ENCODE results near the gene ELK4. TPM values are rescaled to one million over a fixed set of nuclear protein-coding genes. Genes with fewer than 3 reads are reported as not detected.

ELK4 gene, protein sequence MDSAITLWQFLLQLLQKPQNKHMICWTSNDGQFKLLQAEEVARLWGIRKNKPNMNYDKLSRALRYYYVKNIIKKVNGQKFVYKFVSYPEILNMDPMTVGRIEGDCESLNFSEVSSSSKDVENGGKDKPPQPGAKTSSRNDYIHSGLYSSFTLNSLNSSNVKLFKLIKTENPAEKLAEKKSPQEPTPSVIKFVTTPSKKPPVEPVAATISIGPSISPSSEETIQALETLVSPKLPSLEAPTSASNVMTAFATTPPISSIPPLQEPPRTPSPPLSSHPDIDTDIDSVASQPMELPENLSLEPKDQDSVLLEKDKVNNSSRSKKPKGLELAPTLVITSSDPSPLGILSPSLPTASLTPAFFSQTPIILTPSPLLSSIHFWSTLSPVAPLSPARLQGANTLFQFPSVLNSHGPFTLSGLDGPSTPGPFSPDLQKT
- 18.2 TPM for polyA plus RNA-seq
- long read RNA-seq, donor 1, partial matches to known transcripts: 0 of 2 reads
- long read RNA-seq, donor 1, other reads (novel, unspliced or antisense): 0 of 2 reads
- long read RNA-seq, donor 2, full-length matches to known transcripts: 8 of 13 reads
- long read RNA-seq, donor 2, partial matches to known transcripts: 5 of 13 reads
- long read RNA-seq, donor 2, other reads (novel, unspliced or antisense): 0 of 13 reads
- long read RNA-seq, donor 3: 0 reads
- long read RNA-seq, donor 4: 0 reads
- long read RNA-seq, donor 5, full-length matches to known transcripts: 3 of 3 reads
- long read RNA-seq, donor 5, partial matches to known transcripts: 0 of 3 reads
- long read RNA-seq, donor 5, other reads (novel, unspliced or antisense): 0 of 3 reads
- long read RNA-seq, donor 6, full-length matches to known transcripts: 6 of 6 reads
- long read RNA-seq, donor 6, partial matches to known transcripts: 0 of 6 reads
- long read RNA-seq, donor 6, other reads (novel, unspliced or antisense): 0 of 6 reads
- long read RNA-seq, donor 7, full-length matches to known transcripts: 4 of 17 reads
- long read RNA-seq, donor 7, partial matches to known transcripts: 13 of 17 reads
- long read RNA-seq, donor 7, other reads (novel, unspliced or antisense): 0 of 17 reads
- long read RNA-seq, donor 8, full-length matches to known transcripts: 8 of 17 reads
- long read RNA-seq, donor 8, partial matches to known transcripts: 9 of 17 reads
- long read RNA-seq, donor 8, other reads (novel, unspliced or antisense): 0 of 17 reads
- long read RNA-seq, donor 9, partial matches to known transcripts: 0 of 2 reads
- long read RNA-seq, donor 9, other reads (novel, unspliced or antisense): 0 of 2 reads
- long read RNA-seq, donor 10, full-length matches to known transcripts: 5 of 11 reads
- long read RNA-seq, donor 10, partial matches to known transcripts: 6 of 11 reads
- long read RNA-seq, donor 10, other reads (novel, unspliced or antisense): 0 of 11 reads
- long read RNA-seq, donor 11, full-length matches to known transcripts: 5 of 5 reads
- long read RNA-seq, donor 11, partial matches to known transcripts: 0 of 5 reads
- long read RNA-seq, donor 11, other reads (novel, unspliced or antisense): 0 of 5 reads

DNA sequence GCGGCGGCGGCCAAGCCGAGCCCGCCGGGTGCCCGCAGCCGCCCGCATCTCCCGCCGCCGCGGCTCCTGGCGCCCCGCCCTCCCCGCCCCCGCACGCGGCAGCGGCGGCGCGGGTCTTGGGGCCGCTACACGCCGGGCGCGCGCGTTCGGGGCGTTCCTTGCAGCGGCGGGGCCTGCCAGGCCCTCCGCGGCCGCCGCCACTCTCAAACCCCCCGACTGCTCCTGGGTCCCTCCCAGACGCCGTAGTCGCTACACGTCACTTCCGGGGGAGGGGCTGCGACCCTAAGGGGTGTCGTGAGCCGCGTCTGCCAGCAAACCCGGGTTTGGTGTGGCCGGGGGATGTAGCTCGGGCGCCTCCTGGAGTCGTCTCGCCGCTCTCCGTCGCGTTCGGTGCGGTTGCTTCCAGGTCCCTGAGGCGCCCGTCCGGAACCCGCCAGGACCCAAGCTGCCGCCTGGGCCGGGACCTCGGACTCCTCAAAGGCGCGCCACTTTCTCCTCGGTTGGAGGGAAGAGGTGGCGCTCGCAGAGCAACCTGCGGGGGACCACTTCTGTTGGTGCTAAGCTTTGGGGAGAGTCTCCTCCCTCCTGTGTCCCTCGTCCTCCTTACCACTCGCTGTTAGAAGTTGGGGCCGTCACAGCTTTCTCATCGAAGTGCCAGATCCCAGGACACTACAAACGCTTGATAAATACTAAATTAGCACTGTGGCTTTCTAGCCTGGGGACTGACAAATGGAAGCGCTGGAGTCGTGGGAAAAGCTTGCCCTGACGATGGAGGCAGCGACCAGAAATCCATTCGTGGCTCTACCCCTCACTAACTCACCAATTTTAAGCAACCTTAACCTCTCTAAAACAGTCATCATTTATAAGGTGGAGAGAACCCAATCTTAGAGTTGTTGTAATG lies at the start of gene ELK4:
Gene ELK4 (minus strand): TSS at position 244 of the 901 bp plus-strand sequence. CDS start 8,129 bp downstream, outside the sequence.
- Histone ChIP-seq H3K4me3 (ENCODE audit: low read length) (peak within 1 kb of the TSS; percentile 72), H3K27me3 (ENCODE audit: control insufficient read depth, insufficient read depth, low read length) (no peaks in the 10 kb centered on the region), H3K4me1 (ENCODE audit: control insufficient read depth, insufficient read depth, low read length) (peaks cover 8% of the 10 kb centered on the region), H3K36me3 (ENCODE audit: control insufficient read depth, insufficient read depth, low read length) (no peaks in the 10 kb centered on the region), H3K9me3 (ENCODE audit: control insufficient read depth, low read depth, low read length) (no peaks in the 10 kb centered on the region), H3K27ac (ENCODE audit: low read length) (peak within 1 kb of the TSS; percentile 90)
- peak; percentile 99 for DNase-seq
- WGBS (ENCODE audit: insufficient coverage, low lambda C conversion rate): no CpG with 5 or more reads among the region's 83 CpGs

DNA sequence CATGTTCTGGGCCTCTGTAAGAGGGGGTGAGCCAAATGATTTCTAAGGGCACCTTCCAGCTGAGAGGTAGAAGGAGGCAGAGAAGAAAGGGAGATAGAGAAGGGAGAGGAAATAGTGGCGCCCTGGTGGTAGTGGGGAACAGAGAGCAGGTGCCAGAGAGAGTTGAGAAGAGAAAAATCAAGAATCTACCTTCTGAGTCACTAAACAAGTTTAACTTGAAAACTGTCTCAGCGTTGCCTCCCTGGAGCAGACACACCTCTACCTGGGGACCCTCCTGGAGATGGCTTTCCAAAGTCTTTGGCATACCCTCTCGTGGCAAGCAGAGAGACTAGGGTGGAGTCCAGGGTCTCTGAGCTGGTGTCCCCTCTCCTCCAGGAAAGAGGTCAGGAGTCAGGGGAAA lies 49.6 kb upstream of the ELK4 start:
- peaks cover 34% of the 10 kb centered on the region for H3K4me1 ChIP-seq (ENCODE audit: control insufficient read depth, insufficient read depth, low read length)
- no peaks in the 10 kb centered on the region for H3K36me3 ChIP-seq (ENCODE audit: control insufficient read depth, insufficient read depth, low read length)
- no peaks in the 10 kb centered on the region for H3K27me3 ChIP-seq (ENCODE audit: control insufficient read depth, insufficient read depth, low read length)
- WGBS (ENCODE audit: insufficient coverage, low lambda C conversion rate): no CpG with 5 or more reads among the region's 3 CpGs
- H3K4me3 ChIP-seq (ENCODE audit: low read length): no peak overlapping the region
- H3K27ac ChIP-seq (ENCODE audit: low read length): no peak overlapping the region
- no peak for DNase-seq
- no peaks in the 10 kb centered on the region for H3K9me3 ChIP-seq (ENCODE audit: control insufficient read depth, low read depth, low read length)

DNA sequence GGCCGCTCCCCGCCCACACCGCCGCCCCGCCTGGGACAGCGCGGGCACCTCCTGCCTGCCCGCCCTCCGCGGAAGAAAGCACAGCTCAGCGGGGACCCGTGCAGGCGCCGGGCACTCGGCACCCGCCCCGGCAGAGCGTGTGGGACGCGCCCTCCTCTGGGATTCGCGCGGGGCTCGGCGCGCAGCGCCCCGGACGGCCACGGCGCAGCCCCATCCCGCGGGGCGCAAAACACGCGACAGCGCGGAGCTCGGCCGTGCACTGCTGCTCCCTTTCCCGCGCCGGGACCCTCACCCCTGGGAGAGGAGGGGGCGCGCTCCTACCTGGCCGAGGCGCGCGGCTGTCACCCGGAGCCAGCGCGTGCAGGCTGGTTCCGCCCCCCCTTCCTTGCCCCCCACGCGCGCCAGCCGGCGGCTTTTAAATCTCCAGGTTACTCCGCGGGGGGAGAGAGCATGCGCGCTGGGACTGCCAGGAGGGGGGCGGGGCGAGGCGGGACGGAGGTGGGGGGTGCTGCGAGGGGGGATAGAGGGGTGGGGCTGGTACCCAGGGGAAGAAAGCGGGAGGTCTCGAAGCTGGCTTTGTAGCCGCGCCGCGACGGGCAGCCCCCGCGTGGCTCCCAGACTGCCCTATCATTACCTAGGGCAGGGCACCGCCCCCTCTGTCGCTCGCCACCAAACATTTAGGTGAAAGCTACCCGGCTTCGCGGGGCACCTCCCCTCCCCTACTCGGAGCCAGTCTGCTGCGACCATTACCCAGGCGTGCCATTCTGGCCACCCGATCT lies 48.5 kb upstream of the ELK4 start, which contains the start of gene SLC45A3:
Gene SLC45A3 (minus strand): TSS at position 437 of the 779 bp plus-strand sequence. CDS start 15,853 bp downstream, outside the sequence.
- Histone ChIP-seq H3K36me3 (ENCODE audit: control insufficient read depth, insufficient read depth, low read length) (no peaks in the 10 kb centered on the region), H3K9me3 (ENCODE audit: control insufficient read depth, low read depth, low read length) (no peaks in the 10 kb centered on the region), H3K4me1 (ENCODE audit: control insufficient read depth, insufficient read depth, low read length) (peaks cover 44% of the 10 kb centered on the region), H3K4me3 (ENCODE audit: low read length) (peak within 1 kb of the TSS; percentile 56), H3K27ac (ENCODE audit: low read length) (peak within 1 kb of the TSS; percentile 90), H3K27me3 (ENCODE audit: control insufficient read depth, insufficient read depth, low read length) (no peaks in the 10 kb centered on the region)
- DNase-seq: peak in 1 of 2 donors; percentile 62
- 0% methylated on average over 1 of the region's 86 CpGs for WGBS (ENCODE audit: insufficient coverage, low lambda C conversion rate)

DNA sequence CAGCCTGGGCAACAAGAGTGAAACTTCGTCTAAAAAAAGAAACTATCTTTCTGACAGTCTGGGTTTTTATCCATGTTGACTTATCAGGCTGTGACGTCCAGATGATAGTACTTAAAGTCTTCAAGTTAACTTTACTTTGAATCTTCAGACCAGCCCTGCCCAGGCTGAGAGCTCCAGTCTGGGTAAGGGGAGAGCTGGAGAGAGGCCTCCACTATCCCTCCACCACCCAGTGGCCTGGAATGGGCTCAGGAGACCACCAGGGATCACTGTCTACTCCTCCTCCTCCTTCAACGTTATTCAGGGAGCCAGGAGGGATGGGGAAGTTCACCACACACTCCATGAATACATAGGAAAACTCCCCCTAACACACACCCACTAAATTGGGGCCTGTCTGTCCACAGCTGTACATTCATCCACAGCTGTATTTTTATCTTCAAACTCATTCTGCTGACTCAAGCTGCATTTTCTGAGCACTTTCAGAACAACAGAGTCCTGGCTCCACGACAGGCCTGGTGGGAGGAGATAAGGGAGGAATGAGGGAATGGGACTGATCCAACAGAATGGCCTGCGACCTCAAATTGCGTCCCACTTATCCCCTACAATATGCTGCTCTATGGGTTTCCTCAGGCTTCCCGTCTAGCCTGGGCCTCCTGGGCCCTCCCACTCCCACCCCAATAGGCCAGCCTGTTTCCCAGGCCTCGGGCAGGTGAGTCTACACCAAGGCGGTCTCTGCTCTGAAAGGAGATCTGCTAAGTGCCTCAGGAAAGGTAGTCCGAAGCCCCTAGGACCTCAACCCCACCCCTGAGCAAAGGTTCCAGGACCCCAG lies 46.7 kb upstream of the ELK4 start:
- DNase-seq: peak in 1 of 2 donors; percentile 76
- H3K27ac ChIP-seq (ENCODE audit: low read length): peak overlapping the region; percentile 90
- H3K27me3 ChIP-seq (ENCODE audit: control insufficient read depth, insufficient read depth, low read length): no peaks in the 10 kb centered on the region
- WGBS (ENCODE audit: insufficient coverage, low lambda C conversion rate): no CpG with 5 or more reads among the region's 10 CpGs
- no peaks in the 10 kb centered on the region for H3K9me3 ChIP-seq (ENCODE audit: control insufficient read depth, low read depth, low read length)
- peaks cover 4% of the 10 kb centered on the region for H3K36me3 ChIP-seq (ENCODE audit: control insufficient read depth, insufficient read depth, low read length)
- H3K4me3 ChIP-seq (ENCODE audit: low read length): peak overlapping the region; percentile 56
- H3K4me1 ChIP-seq (ENCODE audit: control insufficient read depth, insufficient read depth, low read length): peaks cover 59% of the 10 kb centered on the region

DNA sequence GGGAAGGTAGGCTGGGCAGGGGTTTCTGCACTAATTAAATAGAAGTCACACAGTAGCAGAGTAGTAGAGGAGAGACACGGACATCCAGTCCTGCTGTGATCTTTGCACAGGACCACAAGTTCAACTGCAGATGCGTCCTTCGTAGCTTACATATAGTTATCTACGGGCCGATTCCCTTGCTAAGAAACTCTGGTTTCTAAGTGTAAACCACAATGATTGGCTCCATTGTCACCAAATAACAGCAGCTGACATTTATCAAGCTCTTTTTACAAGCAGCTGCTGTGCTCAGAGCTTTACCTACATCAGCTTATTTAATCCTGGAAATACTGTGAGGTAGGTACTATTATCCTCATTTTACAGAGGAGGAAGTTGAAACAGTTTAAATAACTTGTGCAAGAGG lies 45.4 kb upstream of the ELK4 start:
- peak overlapping the region; percentile 90 for H3K27ac ChIP-seq (ENCODE audit: low read length)
- H3K9me3 ChIP-seq (ENCODE audit: control insufficient read depth, low read depth, low read length): no peaks in the 10 kb centered on the region
- peaks cover 72% of the 10 kb centered on the region for H3K4me1 ChIP-seq (ENCODE audit: control insufficient read depth, insufficient read depth, low read length)
- no peak overlapping the region for H3K4me3 ChIP-seq (ENCODE audit: low read length)
- no peaks in the 10 kb centered on the region for H3K27me3 ChIP-seq (ENCODE audit: control insufficient read depth, insufficient read depth, low read length)
- H3K36me3 ChIP-seq (ENCODE audit: control insufficient read depth, insufficient read depth, low read length): peaks cover 4% of the 10 kb centered on the region
- no CpG with 5 or more reads among the region's 5 CpGs for WGBS (ENCODE audit: insufficient coverage, low lambda C conversion rate)
- peak in 1 of 2 donors; percentile 75 for DNase-seq

DNA sequence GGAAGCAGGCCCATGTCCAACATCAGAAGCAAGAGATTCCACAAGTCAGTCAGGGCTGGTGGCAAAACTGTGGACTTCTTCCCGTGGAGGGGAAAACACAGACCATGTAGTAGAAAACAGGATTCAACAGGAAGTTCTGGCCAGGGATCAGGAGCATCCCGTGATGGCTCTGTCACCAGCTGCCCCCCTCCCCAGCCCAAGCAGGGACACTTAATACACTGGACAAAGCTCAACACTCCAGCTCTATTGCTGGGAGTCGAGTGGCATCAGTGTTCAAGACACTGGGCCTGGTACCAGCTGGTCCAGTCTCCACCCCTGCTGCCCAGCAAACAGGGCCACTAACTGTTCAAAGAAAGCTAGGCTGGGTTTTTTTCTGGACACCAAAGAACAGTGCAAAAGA lies 44.8 kb upstream of the ELK4 start:
- peak in 1 of 2 donors; percentile 76 for DNase-seq
- Histone ChIP-seq H3K36me3 (ENCODE audit: control insufficient read depth, insufficient read depth, low read length) (peaks cover 4% of the 10 kb centered on the region), H3K4me1 (ENCODE audit: control insufficient read depth, insufficient read depth, low read length) (peaks cover 76% of the 10 kb centered on the region), H3K27me3 (ENCODE audit: control insufficient read depth, insufficient read depth, low read length) (no peaks in the 10 kb centered on the region), H3K9me3 (ENCODE audit: control insufficient read depth, low read depth, low read length) (no peaks in the 10 kb centered on the region), H3K4me3 (ENCODE audit: low read length) (no peak overlapping the region), H3K27ac (ENCODE audit: low read length) (peak overlapping the region; percentile 90)
- WGBS (ENCODE audit: insufficient coverage, low lambda C conversion rate): no CpG with 5 or more reads among the region's 3 CpGs

DNA sequence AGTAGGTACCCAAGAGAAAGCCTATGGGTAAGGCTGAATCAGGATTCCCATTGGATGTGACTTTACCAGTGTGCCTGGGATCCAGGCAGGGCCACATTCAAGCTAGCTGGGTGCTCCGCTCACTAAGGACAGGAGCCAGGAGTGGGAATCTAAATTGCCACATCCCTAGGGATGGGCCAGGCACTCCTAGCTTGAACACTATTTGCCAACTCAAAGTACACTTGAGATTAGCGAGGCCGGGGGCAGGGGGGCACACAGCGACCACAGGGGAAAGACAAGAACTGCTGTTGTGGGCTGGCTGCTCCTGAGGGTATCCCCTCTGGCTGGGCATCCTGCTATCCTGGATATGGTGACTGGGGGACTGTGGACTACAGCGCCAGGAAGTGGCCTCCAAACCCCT lies 44.2 kb upstream of the ELK4 start:
- no peaks in the 10 kb centered on the region for H3K9me3 ChIP-seq (ENCODE audit: control insufficient read depth, low read depth, low read length)
- H3K27ac ChIP-seq (ENCODE audit: low read length): peak overlapping the region; percentile 90
- peak; percentile 80 to 91 for DNase-seq
- peaks cover 4% of the 10 kb centered on the region for H3K36me3 ChIP-seq (ENCODE audit: control insufficient read depth, insufficient read depth, low read length)
- WGBS (ENCODE audit: insufficient coverage, low lambda C conversion rate): no CpG with 5 or more reads among the region's 5 CpGs
- H3K4me1 ChIP-seq (ENCODE audit: control insufficient read depth, insufficient read depth, low read length): peaks cover 80% of the 10 kb centered on the region
- H3K27me3 ChIP-seq (ENCODE audit: control insufficient read depth, insufficient read depth, low read length): no peaks in the 10 kb centered on the region
- H3K4me3 ChIP-seq (ENCODE audit: low read length): no peak overlapping the region

DNA sequence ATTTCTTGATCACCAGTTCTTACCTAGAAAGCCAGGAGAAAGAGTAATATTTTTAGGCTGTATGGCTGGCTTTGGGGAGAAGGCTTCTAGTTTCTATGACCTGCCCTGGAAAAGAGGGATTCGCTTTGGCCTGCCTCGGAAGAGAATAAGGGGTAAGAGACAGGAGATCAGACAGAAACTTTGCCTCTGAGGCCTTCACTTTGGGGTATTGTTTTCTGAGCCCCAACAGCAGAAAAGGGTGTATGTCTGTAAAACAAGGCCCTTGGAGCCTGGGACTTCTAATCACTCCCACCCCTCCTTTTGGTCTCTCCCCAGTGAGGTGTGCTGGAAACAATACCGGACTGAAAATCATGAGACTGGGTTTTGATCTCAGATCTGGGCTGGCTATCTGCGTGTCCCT lies 43.4 kb upstream of the ELK4 start:
- H3K4me1 ChIP-seq (ENCODE audit: control insufficient read depth, insufficient read depth, low read length): peaks cover 82% of the 10 kb centered on the region
- no CpG with 5 or more reads among the region's 4 CpGs for WGBS (ENCODE audit: insufficient coverage, low lambda C conversion rate)
- no peak for DNase-seq
- H3K27me3 ChIP-seq (ENCODE audit: control insufficient read depth, insufficient read depth, low read length): no peaks in the 10 kb centered on the region
- peak overlapping the region; percentile 90 for H3K27ac ChIP-seq (ENCODE audit: low read length)
- no peaks in the 10 kb centered on the region for H3K9me3 ChIP-seq (ENCODE audit: control insufficient read depth, low read depth, low read length)
- peaks cover 4% of the 10 kb centered on the region for H3K36me3 ChIP-seq (ENCODE audit: control insufficient read depth, insufficient read depth, low read length)
- H3K4me3 ChIP-seq (ENCODE audit: low read length): no peak overlapping the region
